Astrocyte of the cerebellum (primary cell): ENCODE data around the gene MT1X.
"Not testable (repeated sequence)": the region's sequence is repeated elsewhere in the genome, so short reads cannot be mapped to it uniquely, and the experiment has no call there.

Source experiments
- DNase-seq: peaks from one replicate; pipeline ENCODE4 v3.0.0-alpha.2; 2011; ENCODE audit warnings: low read depth
- H3K4me3 ChIP-seq: 2 replicates; pipeline ENCODE4 v1.5.1; 2011; ENCODE audit warnings: mild to moderate bottlenecking, low read depth, low read length, moderate library complexity
- CTCF ChIP-seq: IDR thresholded peaks from 2 replicates; pipeline ENCODE4 v1.5.1; 2012; ENCODE audit warnings: low read length, low read depth, moderate library complexity, mild to moderate bottlenecking; ENCODE audit errors: missing control alignments
- in situ Hi-C: cut with HindIII; loops from 2 replicates; pipeline ENCODE4 v1.10.0; 2017; ENCODE audit warnings: low sequenced_read_pairs

Gene MT1X

GRCh38 chr16:56667581-56668571 lies 14.4 kb upstream of the MT1X start, which contains the start of gene MT1G:
Gene MT1G, minus strand, starts transcription at chr16:56668065. Its CDS starts 72 bp downstream, at chr16:56667993.
- in situ Hi-C loops = no loop called here
- no peak for DNase-seq
- H3K4me3 ChIP-seq = peak within 1 kb of the TSS; percentile 8
- no peak for TF ChIP-seq CTCF

- no peak within 1 kb of the TSS for H3K4me3 ChIP-seq
- in situ Hi-C loops = no loop called here
- DNase-seq = no peak
- no peak for TF ChIP-seq CTCF
Observed at GRCh38 chr16:56669005-56669839, 13.0 kb upstream of the MT1X start, which contains the start of gene MT1H. Gene MT1H, plus strand, starts transcription at chr16:56669814. Its CDS starts 71 bp downstream, at chr16:56669885.

GRCh38 chr16:56669840-56670619 lies 12.2 kb upstream of the MT1X start:
- no peak overlapping the region for H3K4me3 ChIP-seq
- in situ Hi-C loops = no loop called here
- DNase-seq = no peak
- no peak for TF ChIP-seq CTCF

- no peak overlapping the region for H3K4me3 ChIP-seq
- in situ Hi-C loops = no loop called here
- no peak for TF ChIP-seq CTCF
- no peak for DNase-seq
Observed at GRCh38 chr16:56670620-56670934, 11.7 kb upstream of the MT1X start.

GRCh38 chr16:56671691-56672090 lies 10.6 kb upstream of the MT1X start:
- peak; percentile 41 for DNase-seq
- in situ Hi-C loops = not testable (repeated sequence)

GRCh38 chr16:56672171-56672570 lies 10.1 kb upstream of the MT1X start:
- DNase-seq, H3K4me3 ChIP-seq, in situ Hi-C loops: not testable (repeated sequence)

More at GRCh38 chr16:56671691-56672090, 10.6 kb upstream of the MT1X start:
- H3K4me3 ChIP-seq = not testable (repeated sequence)
